GM23248 (cell line): ENCODE results near the gene MMP12.

Experiments used
- EZH2 ChIP-seq: fragments of 200-600 bp; sonication (generic); IDR thresholded peaks from 2 replicates; pipeline ENCODE4 v1.6.1; 2018; ENCODE audit warnings: antibody characterized with exemption, mild to moderate bottlenecking; ENCODE audit not compliant: insufficient read depth, poor library complexity, severe bottlenecking
- EZH2phosphoT487 ChIP-seq: fragments of 200-600 bp; sonication (generic); IDR thresholded peaks from 2 replicates; pipeline ENCODE4 v1.6.1; 2018; ENCODE audit warnings: antibody characterized with exemption, moderate library complexity, mild to moderate bottlenecking, low read depth; ENCODE audit not compliant: insufficient read depth

GRCh38 chr11:102824556-102824955 is 50.2 kb downstream of the MMP12 start:
- TF ChIP-seq EZH2phosphoT487, result no peak
- no peak for TF ChIP-seq EZH2
